ENCODE data around the gene GSK3B.

GRCh38 chr3:119815716-119816115, 278.5 kb downstream of the GSK3B start:
- TF ChIP-seq, protein P1, sequence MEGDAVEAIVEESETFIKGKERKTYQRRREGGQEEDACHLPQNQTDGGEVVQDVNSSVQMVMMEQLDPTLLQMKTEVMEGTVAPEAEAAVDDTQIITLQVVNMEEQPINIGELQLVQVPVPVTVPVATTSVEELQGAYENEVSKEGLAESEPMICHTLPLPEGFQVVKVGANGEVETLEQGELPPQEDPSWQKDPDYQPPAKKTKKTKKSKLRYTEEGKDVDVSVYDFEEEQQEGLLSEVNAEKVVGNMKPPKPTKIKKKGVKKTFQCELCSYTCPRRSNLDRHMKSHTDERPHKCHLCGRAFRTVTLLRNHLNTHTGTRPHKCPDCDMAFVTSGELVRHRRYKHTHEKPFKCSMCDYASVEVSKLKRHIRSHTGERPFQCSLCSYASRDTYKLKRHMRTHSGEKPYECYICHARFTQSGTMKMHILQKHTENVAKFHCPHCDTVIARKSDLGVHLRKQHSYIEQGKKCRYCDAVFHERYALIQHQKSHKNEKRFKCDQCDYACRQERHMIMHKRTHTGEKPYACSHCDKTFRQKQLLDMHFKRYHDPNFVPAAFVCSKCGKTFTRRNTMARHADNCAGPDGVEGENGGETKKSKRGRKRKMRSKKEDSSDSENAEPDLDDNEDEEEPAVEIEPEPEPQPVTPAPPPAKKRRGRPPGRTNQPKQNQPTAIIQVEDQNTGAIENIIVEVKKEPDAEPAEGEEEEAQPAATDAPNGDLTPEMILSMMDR (optimal IDR thresholded peaks at IDR 0.05 in 1 of 3, IDR thresholded peaks at IDR 0.05 in 1 of 3, conservative IDR thresholded peaks at IDR 0.05 in 1 of 3; ENCODE audit: extremely low read depth in 1 of 3, insufficient read depth in 2 of 3, low read length in 3 of 3): no peak
- TF ChIP-seq EZH2 (IDR thresholded peaks at IDR 0.05; ENCODE audit: low read length): no peak
